GM12801 (cell line): ENCODE results near the gene SPATS1.

Experiments
- CTCF ChIP-seq: IDR thresholded peaks from one replicate; pipeline ENCODE4 v1.5.1; 2011; ENCODE audit warnings: control low read depth; ENCODE audit not compliant: insufficient read length; ENCODE audit errors: extremely low read depth

The SPATS1 gene

GRCh38 chr6:44315516-44315915 lies 26.9 kb upstream of the SPATS1 start:
- no peak for TF ChIP-seq CTCF

DNA sequence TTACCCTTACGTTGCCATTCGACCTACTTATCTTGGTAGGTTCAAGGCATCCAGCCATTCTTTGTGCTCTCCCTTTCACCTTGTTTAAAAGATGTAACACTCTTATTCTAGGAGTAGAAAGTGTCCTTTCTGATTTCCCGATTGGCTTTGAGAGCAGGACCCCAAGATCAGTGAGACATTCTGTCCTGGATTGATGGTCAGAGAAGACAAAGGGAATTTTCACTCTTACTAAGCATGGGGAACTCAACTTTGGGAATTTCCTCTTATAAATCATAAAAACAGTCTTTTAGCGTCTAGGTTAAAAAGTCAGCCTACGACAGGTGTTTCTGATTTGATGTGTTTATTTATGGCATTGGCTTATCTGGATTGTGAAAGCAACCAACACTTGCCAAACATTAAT lies 26.5 kb upstream of the SPATS1 start:
- TF ChIP-seq CTCF: no peak

DNA sequence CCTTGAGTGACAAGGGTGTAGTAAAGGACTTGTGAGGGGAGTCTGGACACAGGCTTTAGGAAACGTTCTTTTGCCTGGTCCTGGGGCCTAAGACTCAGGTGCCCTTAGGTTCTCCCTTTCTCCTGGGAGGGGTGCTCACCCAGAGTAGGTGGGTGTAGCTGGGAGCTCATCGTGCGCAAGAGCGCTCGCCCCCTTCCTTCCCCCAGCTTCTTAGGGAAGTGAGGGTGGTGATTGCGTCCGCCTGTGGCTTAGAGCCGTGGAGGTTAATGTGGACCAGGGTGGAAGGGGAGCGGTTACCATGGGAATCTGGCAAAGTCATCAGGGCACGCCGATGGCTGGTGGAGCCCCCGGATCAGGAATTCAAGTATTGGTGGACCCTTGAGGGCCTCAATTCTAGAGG lies 26.0 kb upstream of the SPATS1 start:
- no peak for TF ChIP-seq CTCF

DNA sequence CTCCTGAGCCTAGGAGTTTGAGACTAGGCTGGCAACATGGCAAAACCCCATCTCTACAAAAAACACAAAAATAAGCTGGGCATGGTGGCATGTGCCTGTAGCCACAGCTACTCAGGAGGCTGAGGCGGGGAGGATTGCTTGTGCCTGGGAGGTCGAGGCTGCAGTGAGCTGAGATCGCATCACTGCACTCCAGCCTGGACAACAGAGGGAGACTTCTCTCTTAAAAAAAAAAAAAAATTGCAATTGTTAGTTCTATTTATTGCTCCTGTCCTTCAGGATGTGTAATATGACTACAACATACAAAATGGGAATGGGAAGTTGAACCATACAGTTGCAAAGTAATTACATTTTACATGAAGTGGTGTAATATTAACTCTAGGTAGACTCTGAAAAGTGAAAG lies 21.2 kb upstream of the SPATS1 start:
- TF ChIP-seq CTCF: no peak

DNA sequence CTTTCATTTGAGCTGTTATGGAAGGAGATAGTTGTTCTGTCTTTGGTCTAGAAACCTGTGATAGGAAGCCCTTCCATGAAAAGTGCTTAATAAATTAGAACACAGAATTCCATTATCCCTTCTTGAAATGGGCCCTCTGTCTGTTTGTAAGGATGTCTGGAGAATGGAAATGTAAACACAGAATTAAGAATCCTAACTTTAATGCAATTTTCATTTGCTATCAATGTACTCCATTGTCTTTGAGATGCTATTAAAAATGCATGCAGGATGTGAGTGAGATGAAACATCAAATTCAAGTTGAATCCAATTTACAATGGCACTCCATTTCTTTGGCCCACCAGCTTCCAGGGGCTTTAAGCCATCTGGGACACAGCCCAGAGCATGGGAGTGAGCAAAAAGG lies 15.4 kb upstream of the SPATS1 start:
- TF ChIP-seq CTCF: no peak

DNA sequence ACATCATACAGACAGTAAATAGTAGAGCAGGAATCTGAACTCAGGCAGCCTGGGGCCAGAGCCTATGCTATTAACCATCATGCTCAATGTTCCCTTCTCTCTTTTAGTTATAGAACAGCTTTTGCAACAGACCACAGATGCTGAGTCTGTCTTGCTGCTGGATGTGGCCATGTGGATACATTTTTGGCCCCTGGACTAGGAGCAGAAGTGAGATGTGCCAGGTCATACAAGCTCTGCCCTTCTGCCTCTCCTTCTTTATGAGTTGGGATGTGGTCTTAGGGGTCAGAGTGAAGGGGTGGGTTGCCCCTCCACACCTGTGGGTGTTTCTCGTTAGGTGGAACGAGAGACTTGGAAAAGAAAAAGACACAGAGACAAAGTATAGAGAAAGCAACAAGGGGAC lies 14.7 kb upstream of the SPATS1 start:
- no peak for TF ChIP-seq CTCF

DNA sequence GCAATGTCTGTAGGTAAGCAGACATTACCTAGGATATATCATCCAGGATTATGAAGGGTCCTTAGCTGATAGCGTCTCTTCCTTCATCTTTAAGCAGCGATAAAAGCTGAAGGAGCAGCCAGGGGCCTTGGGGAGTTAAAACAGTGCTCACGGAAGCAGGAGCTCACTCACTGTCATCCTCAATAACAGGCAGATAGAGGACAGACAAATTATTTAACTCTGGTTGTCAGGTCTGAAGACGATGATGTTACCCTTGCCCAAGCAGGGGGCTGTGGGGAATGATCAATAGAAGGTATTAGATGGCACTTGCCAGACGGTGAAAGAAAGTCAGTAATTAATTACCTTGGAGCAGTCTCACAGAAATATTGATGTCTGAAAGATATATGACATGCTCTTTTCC lies 12.6 kb upstream of the SPATS1 start:
- TF ChIP-seq CTCF: no peak

DNA sequence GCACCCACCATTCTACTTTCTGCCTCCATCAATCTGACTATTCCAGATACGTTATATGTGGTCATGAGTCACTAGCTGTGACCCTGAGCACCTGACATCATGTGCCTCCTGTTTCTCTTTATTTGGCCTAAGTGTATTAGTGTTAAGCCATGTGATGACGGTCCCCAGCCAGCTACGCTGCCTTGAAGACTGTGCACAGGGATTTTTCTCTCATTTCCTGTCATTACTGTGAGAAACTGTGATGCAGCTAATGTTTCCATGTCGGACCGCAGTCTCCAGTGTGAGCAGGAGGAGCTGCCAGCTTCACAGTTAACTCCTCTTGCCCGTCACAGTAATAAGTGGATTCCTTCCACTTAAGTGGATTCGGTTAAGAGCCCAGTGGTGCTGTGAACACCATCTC lies 9.9 kb upstream of the SPATS1 start:
- TF ChIP-seq CTCF: no peak
